Ovary (tissue), 9 donors: Measurements from ENCODE around the gene KIF16B. TPM values are rescaled to one million over a fixed set of nuclear protein-coding genes. Genes with fewer than 3 reads are reported as not detected.

Experiments
- DNase-seq, 5 donors: peaks; one replicate each; pipeline ENCODE4 v3.0.0-alpha.2; 2019 to 2020
- H3K27ac ChIP-seq, 2 donors: fragments of 200-600 bp; one replicate each; pipeline versions ENCODE4 v1.5.1 to v1.8.0; 2019 to 2022
- H3K27me3 ChIP-seq: fragments of 200-600 bp; one replicate; pipeline ENCODE4 v1.8.0; 2022
- H3K36me3 ChIP-seq: fragments of 200-600 bp; sonication (generic); one replicate; pipeline ENCODE4 v1.5.1; 2019
- H3K4me1 ChIP-seq: one replicate; pipeline ENCODE4 v1.8.1; 2013; ENCODE audit warnings: mild to moderate bottlenecking, moderate library complexity; ENCODE audit not compliant: insufficient read depth
- H3K4me3 ChIP-seq: fragments of 200-600 bp; sonication (generic); one replicate; pipeline ENCODE4 v1.5.1; 2017
- H3K9me3 ChIP-seq, 2 donors: fragments of 200-600 bp in 1 of 2; sonication (generic) in 1 of 2; one replicate each; pipeline versions ENCODE4 v1.5.1 to v1.8.1; 2013 to 2019; ENCODE audit warnings: mild to moderate bottlenecking in 1 of 2, moderate library complexity in 1 of 2
- CTCF ChIP-seq, 3 donors: fragments of 450-650 bp in 2 of 3; fragments of 200-600 bp in 1 of 3; IDR thresholded peaks; one replicate each; pipeline versions ENCODE4 v1.5.1 to v1.8.0; 2016 to 2022; ENCODE audit warnings: antibody characterized with exemption in 3 of 3, mild to moderate bottlenecking in 1 of 3
- EP300 ChIP-seq: sonication (generic); formaldehyde crosslinking; IDR thresholded peaks from one replicate; pipeline ENCODE4 v1.6.1; 2017; ENCODE audit warnings: antibody characterized with exemption
- POLR2A ChIP-seq: fragments of 450-650 bp; IDR thresholded peaks from one replicate; pipeline ENCODE4 v1.6.1; 2017; ENCODE audit warnings: antibody characterized with exemption, mild to moderate bottlenecking, moderate library complexity
- WGBS, 3 donors: extraction: QIAGEN DNeasy Blood & Tissue Kit in 1 of 3; methylation state at CpG; one replicate each; pipeline versions ENCODE4 v1.1.5 to v1.1.7; 2013 to 2017; 5-methylcytosine and 5-hydroxymethylcytosine counted together
- intact Hi-C, 4 donors: fragments of 100-400 bp; cut with DNase I; formaldehyde crosslinking; loops; one replicate each; pipeline versions ENCODE4 v1.11.0 to v1.15.1; 2022 to 2023
- polyA plus RNA-seq, 2 donors: library from polyadenylated mRNA; stranded (reverse); fragments of 200-250 nt in 1 of 2; fragments of 350-450 nt in 1 of 2; fragmentation: Illumina TruSeq in 1 of 2; extraction: RNeasy Lipid Tissue Mini Kit (QIAGEN cat#74804) in 1 of 2; gene quantifications; one replicate each; pipeline ENCODE4 v1.2.3, GENCODE V29; 2013 to 2014
- total RNA-seq, 7 donors: library from RNA; depleted of rRNA in 2 of 7; stranded (reverse); fragments of >200 nt in 2 of 7; fragmentation: NEBNext Ultra II Directional in 3 of 7; extraction: Animal tissue kit (Norgen Biotek cat#: 25700) in 3 of 7; gene quantifications; one replicate each; pipeline versions ENCODE4 v1.1.0 to v1.2.4, GENCODE V29; 2016 to 2023
- donor health status: DM: no; HTN: no; CAD: no; lungs with moderate emphysema.
- donor health status: DM: no; HTN: no; CAD: no.
- donor health status: Bipolar disorder and iron deficiency.
- donor health status: DM: yes; HTN: yes; CAD: no.
- donor health status: DM: no; HTN: no; CAD: no.
- donor health status: DM: yes; HTN: yes; CAD: no.

The KIF16B gene
- total and polyA plus RNA-seq, 9 donors, result 10.9 to 28.1 (median 20.2) TPM

GRCh38 chr20:16257021-16257420, 316.2 kb downstream of the KIF16B start:
- Histone ChIP-seq H3K4me1 (peaks cover 5% of the 10 kb centered on the region), H3K4me3 (no peak overlapping the region), H3K9me3 (no peaks in the 10 kb centered on the region), H3K27ac (no peak overlapping the region), H3K27me3 (no peaks in the 10 kb centered on the region), H3K36me3 (no peaks in the 10 kb centered on the region)
- intact Hi-C loops, result no loop called here
- 83 to 96% (median 93%) methylated on average over 7 of the region's 7 CpGs for WGBS, 3 donors
- no peak for DNase-seq
- TF ChIP-seq EP300 (no peak), POLR2A (no peak)

- WGBS, 3 donors, result 78 to 81% (median 79%) methylated on average over 6 of the region's 6 CpGs
- TF ChIP-seq EP300, result no peak
- TF ChIP-seq POLR2A, result no peak
- TF ChIP-seq CTCF (IDR thresholded peaks at IDR 0.05), result no peak
Observed at GRCh38 chr20:16246870-16247269, 326.4 kb downstream of the KIF16B start.

DNA sequence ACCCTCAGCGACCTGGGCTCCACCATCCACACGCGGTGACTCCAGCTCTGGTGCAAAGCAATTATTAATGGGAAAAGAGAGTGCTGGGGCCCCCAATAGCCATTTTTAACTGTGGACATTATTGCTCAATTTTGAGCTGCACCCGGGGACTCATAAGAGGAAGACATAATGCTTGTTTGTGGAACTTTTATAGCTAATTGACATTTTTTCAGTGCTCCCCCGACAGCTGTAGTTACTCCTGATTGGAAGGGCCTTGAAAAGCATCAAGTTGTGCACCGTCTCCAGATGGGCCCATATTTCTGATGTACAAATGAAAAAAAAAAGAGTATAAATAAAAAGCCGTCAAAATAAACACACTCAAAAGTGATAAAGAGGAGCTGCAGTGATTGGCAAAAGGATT, 327.0 kb downstream of the KIF16B start:
- Histone ChIP-seq H3K27ac (no peak overlapping the region), H3K4me1 (peaks cover 7% of the 10 kb centered on the region), H3K27me3 (no peaks in the 10 kb centered on the region), H3K4me3 (no peak overlapping the region), H3K9me3 (no peaks in the 10 kb centered on the region), H3K36me3 (no peaks in the 10 kb centered on the region)
- DNase-seq, result no peak
- 28 to 39% (median 29%) methylated on average over 7 of the region's 7 CpGs for WGBS, 3 donors
- intact Hi-C loops, result no loop called here
- TF ChIP-seq CTCF (IDR thresholded peaks at IDR 0.05) (no peak), POLR2A (no peak), EP300 (no peak)

More at GRCh38 chr20:16246870-16247269, 326.4 kb downstream of the KIF16B start:
- no peaks in the 10 kb centered on the region for H3K36me3 ChIP-seq
- no peak overlapping the region for H3K4me3 ChIP-seq
- DNase-seq, result no peak
- no peak overlapping the region for H3K27ac ChIP-seq
- intact Hi-C loops, result no loop called here
- peaks cover 7% of the 10 kb centered on the region for H3K4me1 ChIP-seq
- H3K27me3 ChIP-seq, result no peaks in the 10 kb centered on the region
- no peaks in the 10 kb centered on the region for H3K9me3 ChIP-seq

DNA sequence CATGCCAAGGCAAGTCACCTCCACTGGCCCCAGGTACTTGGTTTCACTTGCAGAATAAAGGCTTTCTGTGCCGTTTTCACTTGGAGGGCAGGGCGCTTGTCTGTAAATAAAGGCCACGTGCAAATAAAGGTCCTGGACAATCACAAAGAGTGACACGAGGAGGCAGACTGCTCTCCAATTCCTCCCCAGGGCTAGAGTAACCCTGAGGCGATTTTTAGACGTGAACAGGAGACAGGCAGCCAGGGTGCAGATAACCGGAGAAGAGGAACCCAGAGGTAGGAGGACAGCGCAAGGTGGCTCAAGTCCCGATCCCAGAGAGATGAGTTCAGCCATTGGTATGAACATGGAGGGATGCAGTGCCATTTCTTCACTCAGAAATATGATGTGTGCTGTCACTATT, 327.4 kb downstream of the KIF16B start:
- Histone ChIP-seq H3K27me3 (no peaks in the 10 kb centered on the region), H3K36me3 (no peaks in the 10 kb centered on the region), H3K27ac (no peak overlapping the region), H3K4me3 (no peak overlapping the region), H3K4me1 (peaks cover 7% of the 10 kb centered on the region), H3K9me3 (no peaks in the 10 kb centered on the region)
- TF ChIP-seq POLR2A (no peak), CTCF (IDR thresholded peaks at IDR 0.05) (no peak), EP300 (no peak)
- intact Hi-C loops, result no loop called here
- DNase-seq, result no peak
- WGBS, 3 donors, result 52 to 65% (median 53%) methylated on average over 9 of the region's 9 CpGs

DNA sequence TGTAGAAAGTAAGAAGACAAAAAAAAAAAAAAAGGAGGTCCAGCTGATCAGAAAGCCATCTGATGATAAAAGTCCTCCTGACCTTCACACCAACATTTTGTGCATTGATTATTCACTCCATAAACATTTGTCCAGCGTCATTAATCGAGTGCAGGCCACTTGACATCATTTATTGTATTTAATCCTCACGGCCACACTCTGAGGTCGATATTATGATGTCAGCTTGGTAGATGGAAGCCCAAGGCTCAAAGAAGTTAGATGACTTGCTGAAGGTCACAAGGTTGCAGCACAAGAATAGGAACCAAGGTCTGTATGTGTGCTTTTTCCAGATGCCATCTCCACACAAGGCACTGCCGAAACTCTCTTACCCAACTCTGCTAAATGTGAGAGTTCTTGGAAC, 328.4 kb downstream of the KIF16B start:
- Histone ChIP-seq H3K9me3 (no peaks in the 10 kb centered on the region), H3K36me3 (no peaks in the 10 kb centered on the region), H3K27me3 (no peaks in the 10 kb centered on the region), H3K4me3 (no peak overlapping the region), H3K4me1 (peaks cover 7% of the 10 kb centered on the region), H3K27ac (no peak overlapping the region)
- intact Hi-C loops, result no loop called here
- no peak for DNase-seq
- 96 to 98% (median 97%) methylated on average over 5 of the region's 5 CpGs for WGBS, 3 donors
- no peak for TF ChIP-seq CTCF (IDR thresholded peaks at IDR 0.05)
- no peak for TF ChIP-seq EP300
- TF ChIP-seq POLR2A, result no peak
